ENCODE measurements around the gene KLHL10.
"Not testable (repeated sequence)": the region's sequence is repeated elsewhere in the genome, so short reads cannot be mapped to it uniquely, and the experiment has no call there.

The KLHL10 gene

DNA sequence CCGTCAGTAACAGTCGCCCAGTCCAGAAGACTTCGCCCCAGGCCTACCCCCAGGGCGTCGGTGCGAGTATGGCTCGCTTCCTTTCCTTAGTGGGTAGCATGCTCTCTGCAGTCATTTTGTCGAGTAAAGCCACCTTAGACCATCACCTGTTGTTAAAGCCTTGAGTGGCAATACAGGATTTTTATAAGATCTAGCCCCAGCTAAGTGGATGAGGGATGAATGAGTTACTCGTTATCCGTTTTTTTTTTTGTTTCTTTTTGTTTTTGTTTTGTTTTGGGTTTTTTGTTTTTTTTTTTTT, 27.9 kb downstream of the KLHL10 start:
- peak overlapping the region in 1 of 2 donors; percentile 43 for H3K4me3 ChIP-seq (ENCODE audit: low read depth in 1 of 2, low read length in 2 of 2)
- H3K9ac ChIP-seq (ENCODE audit: low read length): no peak overlapping the region
- H3K9me3 ChIP-seq (ENCODE audit: low read length): no peaks in the 10 kb centered on the region
- H3K36me3 ChIP-seq (ENCODE audit: insufficient read depth, low read length): peaks cover 24% of the 10 kb centered on the region
- no peaks in the 10 kb centered on the region for H3K27me3 ChIP-seq (ENCODE audit: control insufficient read depth in 1 of 2, insufficient read depth in 2 of 2, low read length in 2 of 2)
- H3K27ac ChIP-seq (ENCODE audit: low read depth, low read length): peak overlapping the region; percentile 58
- peaks cover 19% of the 10 kb centered on the region for H3K4me1 ChIP-seq (ENCODE audit: insufficient read depth, low read length)

DNA sequence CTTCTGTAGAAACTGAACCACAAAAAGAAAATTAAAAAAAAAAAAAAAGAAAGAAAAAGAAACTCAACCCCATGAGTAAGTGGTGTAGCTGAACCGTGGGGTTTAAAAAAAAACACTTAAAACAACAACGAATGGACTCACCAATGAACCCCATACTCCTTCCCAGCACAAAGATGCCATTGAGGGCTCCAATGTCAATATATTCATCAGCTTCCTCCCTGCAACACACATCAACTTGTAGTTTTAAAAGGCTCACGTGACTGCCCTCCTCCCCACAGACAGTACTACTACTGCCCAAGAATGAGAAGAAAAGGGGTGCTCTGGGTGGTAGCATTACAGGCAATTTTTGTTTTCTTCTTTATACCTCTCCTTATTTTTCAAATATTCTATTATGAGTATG, 30.9 kb downstream of the KLHL10 start:
- no peaks in the 10 kb centered on the region for H3K9me3 ChIP-seq (ENCODE audit: low read length)
- no peak overlapping the region for H3K27ac ChIP-seq (ENCODE audit: low read depth, low read length)
- H3K27me3 ChIP-seq (ENCODE audit: control insufficient read depth in 1 of 2, insufficient read depth in 2 of 2, low read length in 2 of 2): no peaks in the 10 kb centered on the region
- H3K36me3 ChIP-seq (ENCODE audit: insufficient read depth, low read length): peaks cover 44% of the 10 kb centered on the region
- no peak overlapping the region for H3K9ac ChIP-seq (ENCODE audit: low read length)
- H3K4me1 ChIP-seq (ENCODE audit: insufficient read depth, low read length): peaks cover 8% of the 10 kb centered on the region
- H3K4me3 ChIP-seq (ENCODE audit: low read depth in 1 of 2, low read length in 2 of 2): no peak overlapping the region

DNA sequence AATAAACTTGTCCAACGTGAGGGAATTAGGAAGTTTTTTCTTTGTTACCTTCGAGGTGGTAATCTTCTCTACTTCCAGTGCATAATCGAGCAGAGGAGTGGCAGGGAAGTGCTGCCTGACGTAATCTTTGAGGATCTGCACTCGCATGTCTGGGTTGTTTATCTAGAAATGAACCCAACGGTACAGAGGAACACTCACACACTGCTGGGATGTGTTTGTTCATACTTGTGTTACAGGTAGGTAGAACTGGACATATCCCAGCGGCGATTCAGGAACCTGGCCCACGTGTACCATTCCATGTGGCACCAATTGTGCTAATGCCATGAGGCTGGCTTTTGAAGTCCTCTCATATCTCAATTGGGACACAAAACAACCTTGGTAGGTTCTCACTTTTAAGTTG, 31.8 kb downstream of the KLHL10 start:
- H3K27ac ChIP-seq (ENCODE audit: low read depth, low read length): no peak overlapping the region
- H3K9ac ChIP-seq (ENCODE audit: low read length): no peak overlapping the region
- H3K4me3 ChIP-seq (ENCODE audit: low read depth in 1 of 2, low read length in 2 of 2): no peak overlapping the region
- H3K9me3 ChIP-seq (ENCODE audit: low read length): no peaks in the 10 kb centered on the region
- peaks cover 52% of the 10 kb centered on the region for H3K36me3 ChIP-seq (ENCODE audit: insufficient read depth, low read length)
- H3K4me1 ChIP-seq (ENCODE audit: insufficient read depth, low read length): no peaks in the 10 kb centered on the region
- no peaks in the 10 kb centered on the region for H3K27me3 ChIP-seq (ENCODE audit: control insufficient read depth in 1 of 2, insufficient read depth in 2 of 2, low read length in 2 of 2)

DNA sequence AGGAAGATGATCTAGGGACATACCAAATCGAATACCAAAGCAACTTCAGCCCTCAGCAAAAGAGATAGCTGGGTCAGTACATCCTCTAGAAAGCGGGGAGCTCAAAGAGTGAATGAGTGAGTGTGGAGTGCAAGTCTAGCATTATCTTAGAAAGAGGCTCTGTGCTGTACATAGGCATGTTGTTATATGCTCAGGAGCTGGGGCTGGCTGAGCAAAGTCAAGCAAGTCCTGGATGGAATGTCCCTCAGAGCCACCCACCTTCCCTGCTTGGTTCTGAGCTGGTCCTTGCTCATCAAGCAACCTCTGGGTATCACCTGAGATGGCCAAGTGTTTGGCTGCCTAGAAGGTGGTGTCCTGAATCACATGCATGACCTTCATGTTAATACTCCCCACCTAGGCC, 32.5 kb downstream of the KLHL10 start:
- H3K4me1 ChIP-seq (ENCODE audit: insufficient read depth, low read length): no peaks in the 10 kb centered on the region
- no peak overlapping the region for H3K4me3 ChIP-seq (ENCODE audit: low read depth in 1 of 2, low read length in 2 of 2)
- H3K9me3 ChIP-seq (ENCODE audit: low read length): no peaks in the 10 kb centered on the region
- H3K36me3 ChIP-seq (ENCODE audit: insufficient read depth, low read length): peaks cover 52% of the 10 kb centered on the region
- no peak overlapping the region for H3K27ac ChIP-seq (ENCODE audit: low read depth, low read length)
- H3K9ac ChIP-seq (ENCODE audit: low read length): no peak overlapping the region
- H3K27me3 ChIP-seq (ENCODE audit: control insufficient read depth in 1 of 2, insufficient read depth in 2 of 2, low read length in 2 of 2): no peaks in the 10 kb centered on the region

DNA sequence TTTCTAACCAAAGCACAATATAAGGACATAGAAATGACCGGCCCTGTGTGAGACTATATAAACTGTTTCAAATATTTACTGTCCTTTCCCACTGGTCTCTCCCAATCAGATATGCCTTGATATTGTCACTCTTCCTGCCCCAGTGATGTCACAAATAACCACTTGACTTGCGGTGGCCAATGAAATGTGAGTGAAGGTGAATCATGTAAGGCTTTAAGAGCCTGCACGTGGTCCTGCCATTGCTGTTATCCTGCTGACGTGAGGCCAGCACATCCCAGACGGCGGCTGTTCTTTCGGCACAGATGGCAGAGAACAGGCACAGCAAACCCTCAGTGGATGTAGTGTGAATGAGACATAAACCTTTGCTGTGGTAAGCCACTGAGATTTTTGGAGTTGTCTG, 33.0 kb downstream of the KLHL10 start:
- no peaks in the 10 kb centered on the region for H3K27me3 ChIP-seq (ENCODE audit: control insufficient read depth in 1 of 2, insufficient read depth in 2 of 2, low read length in 2 of 2)
- H3K4me1 ChIP-seq (ENCODE audit: insufficient read depth, low read length): no peaks in the 10 kb centered on the region
- H3K4me3 ChIP-seq (ENCODE audit: low read depth in 1 of 2, low read length in 2 of 2): no peak overlapping the region
- H3K27ac ChIP-seq (ENCODE audit: low read depth, low read length): no peak overlapping the region
- peaks cover 52% of the 10 kb centered on the region for H3K36me3 ChIP-seq (ENCODE audit: insufficient read depth, low read length)
- H3K9me3 ChIP-seq (ENCODE audit: low read length): no peaks in the 10 kb centered on the region
- H3K9ac ChIP-seq (ENCODE audit: low read length): no peak overlapping the region

DNA sequence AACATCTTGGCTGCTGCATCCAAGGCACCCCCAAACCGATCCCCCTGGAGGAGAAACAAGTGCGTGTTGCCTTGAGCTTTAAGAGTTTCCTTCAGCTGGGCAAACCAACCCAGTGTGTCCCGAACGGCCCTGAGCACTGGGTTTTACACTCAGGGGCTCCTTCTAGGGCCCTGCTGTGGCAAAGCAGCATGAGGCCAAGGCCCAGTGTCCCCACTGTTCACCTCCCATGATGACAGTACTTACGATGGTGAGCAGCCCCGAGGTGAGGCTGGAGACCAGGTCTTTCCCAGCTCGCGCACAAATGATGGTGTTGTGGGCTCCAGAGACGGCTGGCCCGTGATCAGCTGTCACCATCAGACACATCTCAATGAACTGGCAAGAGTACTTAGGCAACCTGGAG, 34.2 kb downstream of the KLHL10 start:
- Histone ChIP-seq H3K4me3 (ENCODE audit: low read depth in 1 of 2, low read length in 2 of 2) (no peak overlapping the region), H3K36me3 (ENCODE audit: insufficient read depth, low read length) (peaks cover 54% of the 10 kb centered on the region), H3K9me3 (ENCODE audit: low read length) (no peaks in the 10 kb centered on the region), H3K4me1 (ENCODE audit: insufficient read depth, low read length) (no peaks in the 10 kb centered on the region), H3K9ac (ENCODE audit: low read length) (no peak overlapping the region), H3K27ac (ENCODE audit: low read depth, low read length) (no peak overlapping the region), H3K27me3 (ENCODE audit: control insufficient read depth in 1 of 2, insufficient read depth in 2 of 2, low read length in 2 of 2) (no peaks in the 10 kb centered on the region)

DNA sequence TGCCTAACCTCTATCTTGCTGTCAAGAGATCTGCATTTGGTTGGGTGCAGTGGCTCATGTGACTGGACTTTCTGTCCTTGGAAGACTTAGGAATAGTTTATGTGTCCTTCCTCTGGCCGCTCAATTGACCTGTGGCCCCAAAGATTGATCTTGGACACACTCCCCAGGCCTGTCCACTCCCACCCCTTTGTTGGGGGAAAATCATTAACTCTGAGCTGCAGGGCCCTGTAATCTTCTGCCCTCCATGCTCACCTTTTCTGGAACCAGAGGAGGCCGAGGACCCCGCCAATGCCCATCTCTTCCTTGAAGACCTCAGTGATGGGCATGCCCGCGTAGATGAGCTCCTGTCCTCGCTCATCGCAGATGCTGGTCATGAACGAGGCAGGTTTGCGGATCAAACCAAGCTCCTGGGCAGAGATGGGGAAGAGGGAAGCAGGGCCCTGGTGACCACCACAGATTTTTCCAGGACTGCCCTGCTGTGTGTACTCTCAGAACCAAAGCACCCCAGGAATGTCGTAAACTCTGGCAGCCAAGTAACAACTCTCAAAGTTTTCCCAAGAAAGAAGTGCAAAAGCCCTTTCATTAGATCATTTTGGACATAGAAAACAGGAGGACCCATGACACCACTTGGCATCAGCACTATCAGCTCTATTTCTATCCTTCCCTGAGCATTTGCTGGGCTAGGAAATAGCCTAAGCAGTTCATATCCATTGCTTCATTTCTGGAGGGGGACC, 36.1 kb downstream of the KLHL10 start:
- Histone ChIP-seq H3K27ac (ENCODE audit: low read depth, low read length) (no peak overlapping the region), H3K4me1 (ENCODE audit: insufficient read depth, low read length) (no peaks in the 10 kb centered on the region), H3K36me3 (ENCODE audit: insufficient read depth, low read length) (peaks cover 60% of the 10 kb centered on the region), H3K9ac (ENCODE audit: low read length) (no peak overlapping the region), H3K9me3 (ENCODE audit: low read length) (no peaks in the 10 kb centered on the region), H3K4me3 (ENCODE audit: low read depth in 1 of 2, low read length in 2 of 2) (no peak overlapping the region), H3K27me3 (ENCODE audit: control insufficient read depth in 1 of 2, insufficient read depth in 2 of 2, low read length in 2 of 2) (no peaks in the 10 kb centered on the region)

DNA sequence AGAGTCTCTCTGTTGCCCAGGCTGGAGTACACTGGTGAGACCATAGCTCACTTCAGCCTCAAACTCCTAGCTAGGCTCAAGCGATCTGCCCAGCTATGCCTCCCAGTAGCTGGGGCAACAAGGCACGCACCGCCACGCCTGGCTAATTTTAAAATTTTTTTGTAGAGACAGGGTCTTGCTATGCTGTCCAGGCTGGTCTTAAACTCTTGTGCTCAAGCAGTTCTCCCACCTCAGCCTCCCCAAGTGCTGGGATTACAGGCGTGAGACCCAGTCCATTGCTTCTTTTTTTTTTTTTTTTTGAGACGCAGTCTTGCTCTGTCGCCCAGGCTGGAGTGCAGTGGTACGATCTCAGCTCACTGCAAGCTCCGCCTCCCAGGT, 36.7 kb downstream of the KLHL10 start:
- not testable (repeated sequence) for H3K9me3 ChIP-seq (ENCODE audit: low read length); H3K27me3 ChIP-seq (ENCODE audit: control insufficient read depth in 1 of 2, insufficient read depth in 2 of 2, low read length in 2 of 2); H3K4me3 ChIP-seq (ENCODE audit: low read depth in 1 of 2, low read length in 2 of 2); H3K27ac ChIP-seq (ENCODE audit: low read depth, low read length); H3K9ac ChIP-seq (ENCODE audit: low read length); H3K4me1 ChIP-seq (ENCODE audit: insufficient read depth, low read length)
- H3K36me3 ChIP-seq (ENCODE audit: insufficient read depth, low read length): peaks cover 57% of the 10 kb centered on the region

DNA sequence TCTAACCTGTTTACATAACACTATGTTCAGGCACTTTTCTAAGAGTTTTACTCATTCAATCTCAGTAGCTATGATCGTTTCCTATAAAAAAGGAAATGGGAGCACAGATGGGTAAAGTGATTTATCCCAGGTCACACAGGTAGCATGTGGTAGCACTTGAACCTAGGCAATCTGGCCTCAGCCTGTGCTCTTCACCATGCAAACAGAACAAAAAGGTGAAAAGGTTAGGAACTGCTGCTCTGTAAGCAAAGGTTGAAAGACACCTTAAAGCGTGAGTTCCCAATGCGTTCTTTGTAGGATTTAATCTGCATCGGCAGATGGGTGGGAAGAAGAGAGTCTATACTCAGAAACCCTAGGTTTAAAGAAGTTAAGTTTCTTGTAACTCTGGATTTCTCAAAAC, 42.5 kb downstream of the KLHL10 start:
- Histone ChIP-seq H3K36me3 (ENCODE audit: insufficient read depth, low read length) (peaks cover 56% of the 10 kb centered on the region), H3K4me3 (ENCODE audit: low read depth in 1 of 2, low read length in 2 of 2) (no peak overlapping the region), H3K9me3 (ENCODE audit: low read length) (no peaks in the 10 kb centered on the region), H3K27me3 (ENCODE audit: control insufficient read depth in 1 of 2, insufficient read depth in 2 of 2, low read length in 2 of 2) (no peaks in the 10 kb centered on the region), H3K9ac (ENCODE audit: low read length) (no peak overlapping the region), H3K27ac (ENCODE audit: low read depth, low read length) (no peak overlapping the region), H3K4me1 (ENCODE audit: insufficient read depth, low read length) (no peaks in the 10 kb centered on the region)

DNA sequence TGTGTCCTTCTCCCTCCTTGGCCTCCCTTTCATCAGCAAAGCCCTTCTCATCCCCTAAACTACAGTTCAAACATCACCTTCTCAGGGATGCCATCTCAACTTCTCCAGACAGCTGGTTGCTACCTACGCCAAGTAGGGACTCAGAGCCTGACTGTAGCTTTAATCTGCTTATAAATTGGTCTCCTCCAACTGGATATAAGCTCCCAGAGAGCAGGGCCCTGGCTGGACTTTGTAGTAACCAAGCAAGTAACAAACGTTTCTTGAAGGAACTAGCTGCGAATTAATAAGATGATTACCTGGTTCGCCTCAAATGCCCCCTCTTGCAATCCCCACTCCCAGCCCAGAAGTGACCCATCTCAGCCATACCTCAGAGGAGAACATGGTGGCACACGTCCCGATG, 45.1 kb downstream of the KLHL10 start:
- Histone ChIP-seq H3K9ac (ENCODE audit: low read length) (no peak overlapping the region), H3K27me3 (ENCODE audit: control insufficient read depth in 1 of 2, insufficient read depth in 2 of 2, low read length in 2 of 2) (no peaks in the 10 kb centered on the region), H3K4me1 (ENCODE audit: insufficient read depth, low read length) (no peaks in the 10 kb centered on the region), H3K9me3 (ENCODE audit: low read length) (no peaks in the 10 kb centered on the region), H3K27ac (ENCODE audit: low read depth, low read length) (no peak overlapping the region), H3K36me3 (ENCODE audit: insufficient read depth, low read length) (peaks cover 72% of the 10 kb centered on the region), H3K4me3 (ENCODE audit: low read depth in 1 of 2, low read length in 2 of 2) (no peak overlapping the region)

DNA sequence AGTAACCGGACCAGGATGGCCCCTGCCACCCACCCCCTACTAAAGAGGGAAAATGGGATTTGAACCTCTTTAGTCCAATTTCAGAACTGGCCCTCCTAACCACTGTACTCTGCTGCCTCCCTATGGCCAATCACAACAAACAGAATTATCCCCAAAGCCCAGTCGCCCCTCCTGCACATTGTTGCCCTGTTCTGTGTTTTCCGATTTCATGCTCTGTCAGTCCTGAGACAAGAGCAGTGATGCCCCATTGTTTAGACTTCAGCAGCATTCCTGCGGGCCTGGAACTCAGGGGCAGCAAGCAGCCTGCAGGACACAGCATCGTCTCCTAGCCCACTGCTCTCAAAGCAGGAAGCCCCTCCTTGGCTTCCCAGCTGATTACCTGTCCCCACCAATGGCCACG, 48.1 kb downstream of the KLHL10 start:
- Histone ChIP-seq H3K9ac (ENCODE audit: low read length) (no peak overlapping the region), H3K27me3 (ENCODE audit: control insufficient read depth in 1 of 2, insufficient read depth in 2 of 2, low read length in 2 of 2) (no peaks in the 10 kb centered on the region), H3K4me3 (ENCODE audit: low read depth in 1 of 2, low read length in 2 of 2) (no peak overlapping the region), H3K4me1 (ENCODE audit: insufficient read depth, low read length) (no peaks in the 10 kb centered on the region), H3K9me3 (ENCODE audit: low read length) (no peaks in the 10 kb centered on the region), H3K27ac (ENCODE audit: low read depth, low read length) (no peak overlapping the region), H3K36me3 (ENCODE audit: insufficient read depth, low read length) (peaks cover 72% of the 10 kb centered on the region)

DNA sequence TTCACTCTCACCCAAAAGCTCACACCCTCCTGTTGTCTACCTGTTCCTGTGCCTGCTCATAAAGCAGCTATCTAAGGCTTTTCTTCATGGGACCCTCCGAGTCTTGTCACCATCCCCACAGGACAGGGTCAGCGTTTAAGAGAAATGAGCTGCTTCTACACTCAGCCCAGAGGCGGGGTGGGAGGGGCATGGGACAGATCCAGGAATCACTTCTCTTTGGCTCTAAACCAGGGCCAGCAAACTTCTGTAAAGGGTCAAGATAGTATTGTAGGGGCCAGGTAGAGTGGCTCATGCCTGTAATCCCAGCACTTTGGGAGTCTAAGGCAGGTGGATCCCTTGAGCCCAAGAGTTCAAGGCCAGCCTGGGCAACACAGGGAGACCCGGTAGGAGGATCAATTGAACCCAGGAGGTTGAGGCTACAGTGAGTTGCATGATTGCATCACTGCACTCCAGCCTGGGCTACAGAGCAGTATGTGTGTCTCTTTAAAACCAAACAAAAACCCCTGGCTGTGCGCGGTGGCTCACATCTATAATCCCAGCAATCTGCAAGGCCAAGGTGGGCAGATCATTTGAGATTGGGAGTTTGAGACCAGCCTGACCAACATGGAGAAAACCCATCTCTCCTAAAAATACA, 50.8 kb downstream of the KLHL10 start:
- Histone ChIP-seq H3K27me3 (ENCODE audit: control insufficient read depth in 1 of 2, insufficient read depth in 2 of 2, low read length in 2 of 2) (no peaks in the 10 kb centered on the region), H3K4me3 (ENCODE audit: low read depth in 1 of 2, low read length in 2 of 2) (no peak overlapping the region), H3K4me1 (ENCODE audit: insufficient read depth, low read length) (no peaks in the 10 kb centered on the region), H3K9me3 (ENCODE audit: low read length) (no peaks in the 10 kb centered on the region), H3K36me3 (ENCODE audit: insufficient read depth, low read length) (peaks cover 74% of the 10 kb centered on the region), H3K9ac (ENCODE audit: low read length) (no peak overlapping the region), H3K27ac (ENCODE audit: low read depth, low read length) (no peak overlapping the region)

Measured in muscle layer of colon (tissue), 2 donors.